Left ventricle myocardium inferior (tissue), 1 donor: ENCODE results near the gene CCDC50. TPM values are rescaled to one million over a fixed set of nuclear protein-coding genes. Genes with fewer than 3 reads are reported as not detected.

ENCODE experiments used
- DNase-seq: peaks from one replicate; pipeline ENCODE4 v3.0.0-alpha.2; 2020
- H3K27ac ChIP-seq: fragments of 200-600 bp; replicated peaks from 2 replicates; pipeline ENCODE4 v1.8.0; 2021
- H3K27me3 ChIP-seq: fragments of 200-600 bp; 2 replicates; pipeline ENCODE4 v1.8.0; 2021; ENCODE audit warnings: low read depth
- H3K36me3 ChIP-seq: fragments of 200-600 bp; 2 replicates; pipeline ENCODE4 v1.8.0; 2021
- H3K4me1 ChIP-seq: fragments of 200-600 bp; 2 replicates; pipeline ENCODE4 v1.8.0; 2021
- H3K4me3 ChIP-seq: fragments of 200-600 bp; 2 replicates; pipeline ENCODE4 v1.8.0; 2021; ENCODE audit warnings: mild to moderate bottlenecking, moderate library complexity
- H3K9me3 ChIP-seq: fragments of 200-600 bp; replicated peaks from 2 replicates; pipeline ENCODE4 v1.8.0; 2021
- intact Hi-C: fragments of 100-400 bp; cut with micrococcal nuclease; formaldehyde crosslinking; loops from one replicate; pipeline ENCODE4 v1.11.0; 2022
- total RNA-seq: library from RNA; stranded (reverse); fragmentation: NEBNext Ultra II Directional; extraction: Animal tissue kit (Norgen Biotek cat#: 25700); gene quantifications from one replicate; pipeline ENCODE4 v1.2.1, GENCODE V29; 2021
- TF ChIP-seq, protein P1 (sequence below): fragments of 200-600 bp; IDR thresholded peaks from 2 replicates; pipeline ENCODE4 v1.8.0; 2021; ENCODE audit warnings: antibody characterized with exemption, mild to moderate bottlenecking, borderline replicate concordance
- donor health status: DM: no; HTN: yes; CAD: no; lungs with severe emphysema.

The CCDC50 gene
- total RNA-seq, 1 donor from 2014 or later = 52.1 TPM

DNA sequence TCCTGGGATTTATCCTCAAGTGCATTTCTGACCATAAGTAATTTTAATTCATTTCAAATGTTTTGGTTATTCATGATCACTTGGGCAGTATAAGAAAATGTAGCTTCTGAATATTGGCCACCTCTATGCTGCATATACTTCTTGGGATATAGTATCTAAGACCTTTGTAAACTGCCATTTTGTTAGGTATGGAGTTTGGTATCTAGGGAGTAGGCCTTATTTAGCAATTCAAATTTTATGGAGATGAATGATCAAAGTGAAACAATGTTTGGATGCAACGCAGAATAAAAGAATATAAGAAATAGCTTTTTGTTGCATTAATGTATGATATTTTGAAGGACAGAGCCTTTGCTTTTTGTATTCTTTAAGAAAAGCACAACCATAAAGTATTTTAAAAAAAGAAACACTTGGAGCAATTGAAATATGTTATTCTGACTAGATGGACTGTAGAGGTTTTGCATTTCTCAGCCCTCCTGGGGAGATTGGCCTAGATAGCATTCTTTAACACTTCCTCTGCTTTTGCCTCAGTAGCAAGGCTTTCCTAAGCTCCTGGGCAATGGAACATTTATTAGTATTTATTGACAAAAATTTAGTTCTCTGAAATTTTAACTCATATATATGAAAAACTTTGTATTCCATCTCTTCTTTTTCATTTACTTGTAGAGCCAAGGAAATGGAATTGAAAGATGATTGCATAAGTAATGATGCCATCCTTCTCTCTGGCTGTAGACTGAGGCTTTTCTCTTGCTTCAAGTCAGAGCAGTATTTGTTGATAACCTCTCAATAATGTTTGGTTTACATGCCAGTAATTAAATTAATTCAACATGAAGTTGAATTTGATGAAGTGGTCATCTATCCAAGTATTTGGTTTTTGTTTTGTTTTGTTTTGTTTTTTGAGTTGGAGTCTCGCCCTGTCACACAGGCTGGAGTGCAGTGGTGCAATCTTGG, 62.9 kb downstream of the CCDC50 start:
- TF ChIP-seq, protein P1, sequence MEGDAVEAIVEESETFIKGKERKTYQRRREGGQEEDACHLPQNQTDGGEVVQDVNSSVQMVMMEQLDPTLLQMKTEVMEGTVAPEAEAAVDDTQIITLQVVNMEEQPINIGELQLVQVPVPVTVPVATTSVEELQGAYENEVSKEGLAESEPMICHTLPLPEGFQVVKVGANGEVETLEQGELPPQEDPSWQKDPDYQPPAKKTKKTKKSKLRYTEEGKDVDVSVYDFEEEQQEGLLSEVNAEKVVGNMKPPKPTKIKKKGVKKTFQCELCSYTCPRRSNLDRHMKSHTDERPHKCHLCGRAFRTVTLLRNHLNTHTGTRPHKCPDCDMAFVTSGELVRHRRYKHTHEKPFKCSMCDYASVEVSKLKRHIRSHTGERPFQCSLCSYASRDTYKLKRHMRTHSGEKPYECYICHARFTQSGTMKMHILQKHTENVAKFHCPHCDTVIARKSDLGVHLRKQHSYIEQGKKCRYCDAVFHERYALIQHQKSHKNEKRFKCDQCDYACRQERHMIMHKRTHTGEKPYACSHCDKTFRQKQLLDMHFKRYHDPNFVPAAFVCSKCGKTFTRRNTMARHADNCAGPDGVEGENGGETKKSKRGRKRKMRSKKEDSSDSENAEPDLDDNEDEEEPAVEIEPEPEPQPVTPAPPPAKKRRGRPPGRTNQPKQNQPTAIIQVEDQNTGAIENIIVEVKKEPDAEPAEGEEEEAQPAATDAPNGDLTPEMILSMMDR = no peak
- H3K27me3 ChIP-seq = no peaks in the 10 kb centered on the region
- no peak overlapping the region for H3K27ac ChIP-seq
- H3K36me3 ChIP-seq = peaks cover 55% of the 10 kb centered on the region
- peaks cover 26% of the 10 kb centered on the region for H3K4me1 ChIP-seq
- no peaks in the 10 kb centered on the region for H3K9me3 ChIP-seq
- H3K4me3 ChIP-seq = no peak overlapping the region
- DNase-seq = no peak
- intact Hi-C loops = loop anchor here (10.0 kb wide), 1 partner anchor 57 kb away; the partner anchor contains the start of gene UTS2B

DNA sequence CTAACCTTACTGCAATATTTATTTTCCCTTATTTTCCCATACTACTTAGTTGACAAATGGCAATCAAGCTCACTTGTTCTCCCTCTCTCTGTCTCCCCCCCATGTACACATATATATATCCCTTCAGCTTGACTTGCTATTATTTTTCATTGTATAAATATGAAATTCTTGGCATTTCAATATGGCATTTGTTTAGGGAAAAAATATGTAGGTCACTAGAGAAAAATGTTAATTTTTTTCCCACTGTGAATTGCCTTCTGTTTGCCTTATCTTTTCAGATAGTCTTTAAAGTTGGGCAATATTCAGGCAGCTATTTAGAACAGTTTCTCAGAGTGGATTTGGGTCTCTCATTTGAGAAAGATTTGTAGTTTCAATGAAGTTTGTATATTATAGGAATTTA, 64.0 kb downstream of the CCDC50 start:
- Histone ChIP-seq H3K9me3 (no peaks in the 10 kb centered on the region), H3K4me1 (peaks cover 17% of the 10 kb centered on the region), H3K27ac (no peak overlapping the region), H3K4me3 (no peak overlapping the region), H3K36me3 (peaks cover 63% of the 10 kb centered on the region), H3K27me3 (no peaks in the 10 kb centered on the region)
- intact Hi-C loops = loop anchor here (10.0 kb wide), 1 partner anchor 58 kb away; the partner anchor contains the start of gene UTS2B
- TF ChIP-seq, protein P1 = no peak
- no peak for DNase-seq

DNA sequence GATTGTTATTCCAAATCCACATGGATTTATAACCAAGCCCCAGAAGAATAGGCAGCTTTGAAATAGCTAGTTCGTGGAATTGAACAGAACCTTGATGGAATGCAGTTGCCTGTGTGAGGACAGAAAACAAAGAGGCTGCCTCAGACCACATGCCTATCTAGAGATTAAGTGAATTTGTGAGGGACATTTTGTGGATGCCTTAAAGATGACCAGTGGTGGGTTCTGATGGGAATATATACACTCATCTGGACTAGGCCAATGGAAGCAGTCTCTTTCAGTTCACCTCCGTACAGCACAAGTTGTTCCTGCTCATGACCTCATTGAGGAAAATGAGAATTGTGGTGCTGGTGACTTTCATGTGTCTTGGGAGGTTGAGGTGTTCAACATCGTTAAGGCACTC, 68.6 kb downstream of the CCDC50 start:
- TF ChIP-seq, protein P1 = no peak
- Histone ChIP-seq H3K36me3 (peaks cover 34% of the 10 kb centered on the region), H3K4me1 (no peaks in the 10 kb centered on the region), H3K27me3 (no peaks in the 10 kb centered on the region), H3K9me3 (no peaks in the 10 kb centered on the region), H3K4me3 (no peak overlapping the region), H3K27ac (no peak overlapping the region)
- intact Hi-C loops = loop anchor here (10.0 kb wide), 1 partner anchor 63 kb away; the partner anchor contains the start of gene UTS2B
- DNase-seq = no peak

DNA sequence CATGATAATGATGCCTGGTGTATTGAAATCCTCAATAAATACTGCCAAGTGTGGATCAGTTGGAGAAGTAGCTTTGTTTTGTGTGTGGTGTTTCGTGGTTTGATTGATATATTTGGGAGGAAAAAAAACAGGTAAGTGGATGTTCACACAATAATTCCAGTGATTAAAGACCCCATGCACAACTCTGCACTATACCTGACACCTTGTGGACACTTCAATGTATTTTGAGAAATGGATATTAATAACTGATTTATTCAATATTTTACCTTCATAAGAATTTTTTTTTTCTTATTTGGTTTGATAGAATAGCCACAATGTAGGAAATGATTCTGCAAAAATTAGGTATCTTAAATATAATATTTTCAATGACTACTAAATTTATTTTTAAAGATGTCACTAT, 69.4 kb downstream of the CCDC50 start:
- peaks cover 32% of the 10 kb centered on the region for H3K36me3 ChIP-seq
- H3K27me3 ChIP-seq = no peaks in the 10 kb centered on the region
- H3K27ac ChIP-seq = no peak overlapping the region
- DNase-seq = no peak
- H3K9me3 ChIP-seq = no peaks in the 10 kb centered on the region
- TF ChIP-seq, protein P1 = peak; percentile 10
- H3K4me1 ChIP-seq = no peaks in the 10 kb centered on the region
- intact Hi-C loops = loop anchor here (10.0 kb wide), 1 partner anchor 64 kb away; the partner anchor contains the start of gene UTS2B
- H3K4me3 ChIP-seq = no peak overlapping the region

DNA sequence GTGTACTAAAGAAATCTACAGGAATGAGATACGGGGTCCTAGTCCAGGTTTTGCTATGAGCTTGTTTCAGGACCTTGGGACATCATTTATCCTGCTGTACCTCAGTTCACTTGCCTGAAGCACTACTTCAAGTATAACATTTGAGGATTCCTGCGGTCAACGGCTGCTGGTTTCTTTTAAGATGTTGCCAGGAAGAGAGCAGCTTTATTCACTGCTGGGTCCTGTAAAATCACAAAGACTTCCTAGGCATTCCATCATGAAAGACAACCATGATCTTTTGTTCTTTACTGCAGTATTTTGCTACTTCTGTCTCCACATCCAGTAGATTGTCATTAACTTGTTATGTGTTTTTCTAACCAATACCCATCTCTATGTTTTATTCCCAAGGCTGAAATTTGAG, 70.7 kb downstream of the CCDC50 start:
- Histone ChIP-seq H3K4me3 (no peak overlapping the region), H3K27ac (no peak overlapping the region), H3K9me3 (no peaks in the 10 kb centered on the region), H3K27me3 (no peaks in the 10 kb centered on the region), H3K36me3 (peaks cover 32% of the 10 kb centered on the region), H3K4me1 (no peaks in the 10 kb centered on the region)
- TF ChIP-seq, protein P1 = no peak
- intact Hi-C loops = loop anchor here (10.0 kb wide), 1 partner anchor 65 kb away; the partner anchor contains the start of gene UTS2B
- DNase-seq = no peak
